SH-SY5Y (cell line): ENCODE results near the gene RIF1.

Source experiments
- GATA2 ChIP-seq: IDR thresholded peaks from 2 replicates; pipeline ENCODE4 v1.6.1; 2011; ENCODE audit warnings: mild to moderate bottlenecking, low read depth, low read length
- GATA3 ChIP-seq: IDR thresholded peaks from 2 replicates; pipeline ENCODE4 v1.6.1; 2011; ENCODE audit warnings: low read depth, mild to moderate bottlenecking, low read length, moderate library complexity

- TF ChIP-seq GATA3 (no peak), GATA2 (no peak)
These were observed at the start of gene RIF1 for GRCh38 chr2:151409601-151410484.
